Activated CD4-positive, alpha-beta T cell treated with anti-CD3 and anti-CD28 coated beads, Interleukin-2, amount 50 U/mL, for 16 hours (primary cell): ENCODE measurements around the gene RELT.

Experiments
- DNase-seq: peaks from one replicate; pipeline ENCODE4 v3.0.0-alpha.2; 2020

Gene RELT

GRCh38 chr11:73376160-73376802, at the start of gene RELT:
Gene RELT (plus strand): TSS chr11:73376399. CDS start chr11:73389137, 12,738 bp downstream.
- DNase-seq: peak; percentile 94

- no peak for DNase-seq
These were observed 49.0 kb upstream of the RELT start for GRCh38 chr11:73326929-73327811.

GRCh38 chr11:73327812-73328364, 48.3 kb upstream of the RELT start:
- DNase-seq: no peak

GRCh38 chr11:73330569-73331093, 45.6 kb upstream of the RELT start:
- no peak for DNase-seq

GRCh38 chr11:73331138-73331916, 44.9 kb upstream of the RELT start:
- no peak for DNase-seq

GRCh38 chr11:73333173-73333572, 43.0 kb upstream of the RELT start:
- DNase-seq: no peak

- no peak for DNase-seq
These were observed 42.4 kb upstream of the RELT start for GRCh38 chr11:73333640-73334383.

GRCh38 chr11:73334384-73335203, 41.6 kb upstream of the RELT start:
- DNase-seq: no peak

GRCh38 chr11:73335204-73335923, 40.8 kb upstream of the RELT start:
- DNase-seq: peak; percentile 74

GRCh38 chr11:73337846-73338245, 38.4 kb upstream of the RELT start:
- DNase-seq: no peak

- DNase-seq: no peak
These were observed 37.9 kb upstream of the RELT start for GRCh38 chr11:73338279-73338678.

- no peak for DNase-seq
These were observed 36.0 kb upstream of the RELT start for GRCh38 chr11:73340164-73340563.

GRCh38 chr11:73342633-73343032, 33.6 kb upstream of the RELT start:
- no peak for DNase-seq

- no peak for DNase-seq
These were observed 32.9 kb upstream of the RELT start for GRCh38 chr11:73343076-73343873.

GRCh38 chr11:73344191-73344607, 32.0 kb upstream of the RELT start:
- DNase-seq: no peak

GRCh38 chr11:73345481-73346160, 30.6 kb upstream of the RELT start:
- DNase-seq: no peak

GRCh38 chr11:73346186-73346935, 29.8 kb upstream of the RELT start:
- no peak for DNase-seq

GRCh38 chr11:73347067-73347466, 29.1 kb upstream of the RELT start:
- no peak for DNase-seq
